ENCODE results near the gene SERPINE2.

Gene SERPINE2

GRCh38 chr2:224024270-224024669 is 14.8 kb downstream of the SERPINE2 start:
- CTCF ChIA-PET: interaction anchor here (0.6 to 1.0 kb wide), 4 partner anchors 30 to 518 kb away, joined by 3 to 5 read pairs (median 3); no protein-coding TSS in a partner anchor
- TF ChIP-seq CTCF (conservative IDR thresholded peaks at IDR 0.05; ENCODE audit: low read depth): no peak
- H3K27ac ChIP-seq: no peak overlapping the region
- DNase-seq (ENCODE audit: low spot score): no peak
- POLR2A ChIA-PET (ENCODE audit: low non-redundant PET): no interaction called here

- ChIA-PET CTCF (interaction anchor here (1.0 kb wide), 1 partner anchor 261 kb away, joined by 3 read pairs; no protein-coding TSS in a partner anchor), POLR2A (ENCODE audit: low non-redundant PET) (no interaction called here)
- no peak for TF ChIP-seq CTCF (conservative IDR thresholded peaks at IDR 0.05; ENCODE audit: low read depth)
- H3K27ac ChIP-seq: no peak overlapping the region
- peak; percentile 18 for DNase-seq (ENCODE audit: low spot score)
Observed at GRCh38 chr2:224023188-224023587, 15.9 kb downstream of the SERPINE2 start.

GRCh38 chr2:224022486-224022885 is 16.6 kb downstream of the SERPINE2 start:
- TF ChIP-seq CTCF (conservative IDR thresholded peaks at IDR 0.05; ENCODE audit: low read depth): no peak
- ChIA-PET CTCF (no interaction called here), POLR2A (ENCODE audit: low non-redundant PET) (no interaction called here)
- DNase-seq (ENCODE audit: low spot score): no peak
- H3K27ac ChIP-seq: no peak overlapping the region

GRCh38 chr2:224020523-224020922 is 18.6 kb downstream of the SERPINE2 start:
- ChIA-PET CTCF (interaction anchor here (1.0 kb wide), 1 partner anchor 262 kb away, joined by 3 read pairs; no protein-coding TSS in a partner anchor), POLR2A (ENCODE audit: low non-redundant PET) (no interaction called here)
- no peak for TF ChIP-seq CTCF (conservative IDR thresholded peaks at IDR 0.05; ENCODE audit: low read depth)

GRCh38 chr2:224017957-224018356 is 21.1 kb downstream of the SERPINE2 start:
- CTCF ChIA-PET: no interaction called here
- H3K27ac ChIP-seq: no peak overlapping the region
- TF ChIP-seq CTCF (conservative IDR thresholded peaks at IDR 0.05; ENCODE audit: low read depth): no peak
- DNase-seq (ENCODE audit: low spot score): no peak
- POLR2A ChIA-PET (ENCODE audit: low non-redundant PET): no interaction called here

More at GRCh38 chr2:224020523-224020922, 18.6 kb downstream of the SERPINE2 start:
- DNase-seq (ENCODE audit: low spot score): no peak
- no peak overlapping the region for H3K27ac ChIP-seq

GRCh38 chr2:224016963-224017362 is 22.1 kb downstream of the SERPINE2 start:
- POLR2A ChIA-PET (ENCODE audit: low non-redundant PET): no interaction called here
- TF ChIP-seq CTCF (conservative IDR thresholded peaks at IDR 0.05; ENCODE audit: low read depth): no peak

GRCh38 chr2:224014336-224014735 is 24.8 kb downstream of the SERPINE2 start:
- H3K27ac ChIP-seq: peak overlapping the region; percentile 49
- ChIA-PET CTCF (no interaction called here), POLR2A (ENCODE audit: low non-redundant PET) (no interaction called here)
- no peak for DNase-seq (ENCODE audit: low spot score)
- TF ChIP-seq CTCF (conservative IDR thresholded peaks at IDR 0.05; ENCODE audit: low read depth): no peak

More at GRCh38 chr2:224016963-224017362, 22.1 kb downstream of the SERPINE2 start:
- CTCF ChIA-PET: no interaction called here
- DNase-seq (ENCODE audit: low spot score): no peak
- H3K27ac ChIP-seq: no peak overlapping the region

All from RWPE1 (cell line).